Smooth muscle cell (in vitro differentiated cells): ENCODE results near the gene GPC6. TPM values are rescaled to one million over a fixed set of nuclear protein-coding genes. Genes with fewer than 3 reads are reported as not detected.
"Not testable (repeated sequence)": the region's sequence is repeated elsewhere in the genome, so short reads cannot be mapped to it uniquely, and the experiment has no call there.

Source experiments
- DNase-seq: peaks from one replicate; lab custom pipeline; 2025; ENCODE audit not compliant: unreplicated experiment; lab: John Stamatoyannopoulos, UW
- H2AFZ ChIP-seq: fragments of 200-600 bp; sonication (generic); 2 replicates; pipeline ENCODE4 v1.6.0; 2016; ENCODE audit warnings: antibody characterized with exemption, low read depth, mild to moderate bottlenecking
- H3F3A ChIP-seq: fragments of 200-600 bp; sonication (generic); 2 replicates; pipeline ENCODE4 v1.6.0; 2017; ENCODE audit warnings: antibody characterized with exemption, low read depth
- H3K27ac ChIP-seq: fragments of 200-600 bp; sonication (generic); 2 replicates; pipeline ENCODE4 v1.5.1; 2016; ENCODE audit warnings: low read depth, mild to moderate bottlenecking
- H3K27me3 ChIP-seq: fragments of 200-600 bp; sonication (generic); 2 replicates; pipeline ENCODE4 v1.6.1; 2016; ENCODE audit warnings: low read depth, mild to moderate bottlenecking
- H3K36me3 ChIP-seq: fragments of 200-600 bp; sonication (generic); 2 replicates; pipeline ENCODE4 v1.5.1; 2016; ENCODE audit warnings: low read depth
- H3K4me1 ChIP-seq: fragments of 200-600 bp; sonication (generic); 2 replicates; pipeline ENCODE4 v1.5.1; 2016; ENCODE audit warnings: low read depth
- H3K4me2 ChIP-seq: fragments of 200-600 bp; sonication (generic); 2 replicates; pipeline ENCODE4 v1.6.0; 2016; ENCODE audit warnings: mild to moderate bottlenecking
- H3K4me3 ChIP-seq: fragments of 200-600 bp; sonication (generic); 2 replicates; pipeline ENCODE4 v1.5.1; 2016; ENCODE audit warnings: mild to moderate bottlenecking
- H3K79me2 ChIP-seq: fragments of 200-600 bp; sonication (generic); 2 replicates; pipeline ENCODE4 v1.6.0; 2016; ENCODE audit warnings: low read depth, mild to moderate bottlenecking
- H3K9ac ChIP-seq: fragments of 200-600 bp; sonication (generic); 2 replicates; pipeline ENCODE4 v1.6.0; 2016; ENCODE audit warnings: low read depth
- H3K9me3 ChIP-seq: fragments of 200-600 bp; sonication (generic); replicated peaks from 2 replicates; pipeline ENCODE4 v1.5.1; 2016; ENCODE audit warnings: low read depth
- H4K20me1 ChIP-seq: fragments of 200-600 bp; sonication (generic); 2 replicates; pipeline ENCODE4 v1.6.0; 2016; ENCODE audit warnings: low read depth
- WGBS: methylation state at CpG from one replicate; pipeline ENCODE4 v1.1.7; 2016; ENCODE audit warnings: low lambda C conversion rate; 5-methylcytosine and 5-hydroxymethylcytosine counted together
- polyA plus RNA-seq: library from polyadenylated mRNA; unstranded; fragments of >200 nt; fragmentation: Nextera tagmentation; extraction: Ambion mirVana; gene quantifications from 2 replicates; pipeline ENCODE4 v1.2.1, GENCODE V29; 2016
- total RNA-seq: library from RNA; depleted of rRNA; stranded (reverse); fragments of >200 nt; gene quantifications from 2 replicates; pipeline ENCODE4 v1.2.3, GENCODE V29; 2014
- TF ChIP-seq, protein P1 (sequence below): fragments of 200-600 bp; sonication (generic); IDR thresholded peaks from 2 replicates; pipeline ENCODE4 v1.5.1; 2017; ENCODE audit warnings: borderline replicate concordance, mild to moderate bottlenecking, antibody characterized with exemption; ENCODE audit not compliant: insufficient read depth, poor library complexity, severe bottlenecking

GPC6 gene
- total and polyA plus RNA-seq, 2 experiments from 2014 or later: 19.7 to 68.5 TPM

GRCh38 chr13:94205896-94206295, 979.3 kb downstream of the GPC6 start:
- H3K9me3 ChIP-seq: no peaks in the 10 kb centered on the region
- H3K36me3 ChIP-seq: no peaks in the 10 kb centered on the region
- H4K20me1 ChIP-seq: no peaks in the 10 kb centered on the region
- no peak overlapping the region for H3K27ac ChIP-seq
- no peaks in the 10 kb centered on the region for H3K27me3 ChIP-seq
- H3K4me2 ChIP-seq: no peak overlapping the region
- peaks cover 6% of the 10 kb centered on the region for H3F3A ChIP-seq
- TF ChIP-seq, protein P1, sequence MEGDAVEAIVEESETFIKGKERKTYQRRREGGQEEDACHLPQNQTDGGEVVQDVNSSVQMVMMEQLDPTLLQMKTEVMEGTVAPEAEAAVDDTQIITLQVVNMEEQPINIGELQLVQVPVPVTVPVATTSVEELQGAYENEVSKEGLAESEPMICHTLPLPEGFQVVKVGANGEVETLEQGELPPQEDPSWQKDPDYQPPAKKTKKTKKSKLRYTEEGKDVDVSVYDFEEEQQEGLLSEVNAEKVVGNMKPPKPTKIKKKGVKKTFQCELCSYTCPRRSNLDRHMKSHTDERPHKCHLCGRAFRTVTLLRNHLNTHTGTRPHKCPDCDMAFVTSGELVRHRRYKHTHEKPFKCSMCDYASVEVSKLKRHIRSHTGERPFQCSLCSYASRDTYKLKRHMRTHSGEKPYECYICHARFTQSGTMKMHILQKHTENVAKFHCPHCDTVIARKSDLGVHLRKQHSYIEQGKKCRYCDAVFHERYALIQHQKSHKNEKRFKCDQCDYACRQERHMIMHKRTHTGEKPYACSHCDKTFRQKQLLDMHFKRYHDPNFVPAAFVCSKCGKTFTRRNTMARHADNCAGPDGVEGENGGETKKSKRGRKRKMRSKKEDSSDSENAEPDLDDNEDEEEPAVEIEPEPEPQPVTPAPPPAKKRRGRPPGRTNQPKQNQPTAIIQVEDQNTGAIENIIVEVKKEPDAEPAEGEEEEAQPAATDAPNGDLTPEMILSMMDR: no peak
- WGBS: 77% methylated on average over 3 of the region's 3 CpGs
- no peak for DNase-seq
- H3K79me2 ChIP-seq: no peaks in the 10 kb centered on the region
- H3K4me3 ChIP-seq: no peak overlapping the region
- H2AFZ ChIP-seq: no peak overlapping the region
- no peak overlapping the region for H3K9ac ChIP-seq
- no peaks in the 10 kb centered on the region for H3K4me1 ChIP-seq

DNA sequence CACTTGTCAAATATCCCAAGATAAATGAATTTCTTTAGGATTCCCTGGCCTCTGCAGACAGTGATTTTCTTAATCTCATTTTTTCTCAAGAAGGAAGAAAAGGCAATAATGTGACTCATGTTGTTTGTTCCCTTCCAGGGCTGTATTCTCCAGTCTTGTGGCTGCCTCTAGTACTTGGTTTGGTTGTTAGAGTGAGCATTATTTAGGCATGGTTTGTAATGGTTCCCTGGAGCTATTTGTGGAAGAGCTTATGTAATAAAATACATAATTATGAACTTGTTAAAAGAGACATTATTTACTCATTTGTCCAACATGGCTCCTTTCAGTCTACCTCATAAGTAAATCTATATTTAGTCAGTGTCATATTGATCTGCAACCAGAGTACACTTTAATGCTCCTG, 982.5 kb downstream of the GPC6 start:
- Histone ChIP-seq H3K27me3 (no peaks in the 10 kb centered on the region), H4K20me1 (no peaks in the 10 kb centered on the region), H3K9ac (no peak overlapping the region), H3F3A (peaks cover 6% of the 10 kb centered on the region), H3K36me3 (no peaks in the 10 kb centered on the region), H3K79me2 (no peaks in the 10 kb centered on the region), H2AFZ (no peak overlapping the region), H3K4me3 (no peak overlapping the region), H3K4me1 (no peaks in the 10 kb centered on the region), H3K27ac (no peak overlapping the region), H3K4me2 (no peak overlapping the region), H3K9me3 (no peaks in the 10 kb centered on the region)
- TF ChIP-seq, protein P1: no peak
- DNase-seq: no peak

- not testable (repeated sequence) for H3K27ac ChIP-seq, H3K4me2 ChIP-seq
Observed at GRCh38 chr13:94209913-94210312, 983.3 kb downstream of the GPC6 start.

DNA sequence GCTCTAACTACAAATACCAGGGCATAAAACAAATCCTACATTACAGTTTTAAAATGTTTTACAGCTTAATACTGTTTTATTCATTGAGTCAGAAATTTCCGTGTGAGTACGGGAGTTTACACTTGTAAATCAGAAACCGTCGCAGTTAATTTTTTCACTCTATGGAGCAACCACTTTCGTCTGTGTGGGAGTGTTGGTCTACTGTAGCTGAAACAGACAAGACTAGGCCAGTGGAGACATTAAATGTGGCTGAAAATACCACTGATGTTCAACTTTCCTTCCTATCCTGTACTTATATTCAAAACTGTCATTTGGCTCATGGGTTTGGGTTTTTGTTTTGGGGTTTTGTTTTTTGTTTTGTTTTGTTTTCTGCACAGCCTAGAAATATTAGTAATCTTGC, 984.2 kb downstream of the GPC6 start:
- 29% methylated on average over 5 of the region's 5 CpGs for WGBS
- H3F3A ChIP-seq: peaks cover 6% of the 10 kb centered on the region
- H3K36me3 ChIP-seq: no peaks in the 10 kb centered on the region
- DNase-seq: no peak
- H3K9ac ChIP-seq: no peak overlapping the region
- H3K9me3 ChIP-seq: no peaks in the 10 kb centered on the region
- H3K4me1 ChIP-seq: no peaks in the 10 kb centered on the region
- peak overlapping the region; percentile 22 for H3K27ac ChIP-seq
- peak overlapping the region; percentile 45 for H3K4me2 ChIP-seq
- no peaks in the 10 kb centered on the region for H3K79me2 ChIP-seq
- no peaks in the 10 kb centered on the region for H4K20me1 ChIP-seq
- no peaks in the 10 kb centered on the region for H3K27me3 ChIP-seq
- TF ChIP-seq, protein P1: no peak
- H2AFZ ChIP-seq: no peak overlapping the region
- no peak overlapping the region for H3K4me3 ChIP-seq

More at GRCh38 chr13:94209913-94210312, 983.3 kb downstream of the GPC6 start:
- not testable (repeated sequence) for H2AFZ ChIP-seq, H3K27me3 ChIP-seq, H3K9me3 ChIP-seq, H3K4me3 ChIP-seq, H3K9ac ChIP-seq, DNase-seq, H3K36me3 ChIP-seq, H3K79me2 ChIP-seq, H3K4me1 ChIP-seq, H3F3A ChIP-seq, H4K20me1 ChIP-seq
- 97% methylated on average over 4 of the region's 4 CpGs for WGBS
